Naive thymus-derived CD8-positive, alpha-beta T cell (primary cell): ENCODE data around the gene NENF. TPM values are rescaled to one million over a fixed set of nuclear protein-coding genes. Genes with fewer than 3 reads are reported as not detected.

Experiments
- ATAC-seq, 2 donors: fragments of 150-1000 bp; cut with Tn5 transposase in 1 of 2; sonication (Bioruptor Pico), chemical (Tn5 transposase) in 1 of 2; 1 replicate in 1 of 2; 2 replicates in 1 of 2; pipeline ENCODE4 v1.10.0; 2021; ENCODE audit warnings: mild to moderate bottlenecking in 2 of 2, moderate library complexity in 2 of 2
- POLR2A ChIA-PET: fragments of 350-600 bp; sonication (Branson Sonifier 250); formaldehyde crosslinking; loops from one replicate; lab custom pipeline; 2021; ENCODE audit warnings: antibody characterized with exemption; lab: Charles Lee
- DNase-seq, 10 donors: peaks; one replicate each; pipeline versions ENCODE4 v3.0.0 to v3.0.0-alpha.2; 2020 to 2022
- H3K27ac Mint-ChIP-seq, 10 donors: one replicate each; pipeline ENCODE4 v1.8.0; 2020 to 2022; ENCODE audit warnings: mild to moderate bottlenecking in 10 of 10, mixed read lengths in 10 of 10, moderate library complexity in 4 of 10, inconsistent platforms in 1 of 10
- H3K27me3 Mint-ChIP-seq, 5 donors: one replicate each; pipeline ENCODE4 v1.8.0; 2021 to 2022; ENCODE audit warnings: mixed read lengths in 5 of 5
- H3K36me3 Mint-ChIP-seq, 3 donors: one replicate each; pipeline ENCODE4 v1.8.0; 2020 to 2022; ENCODE audit warnings: mixed read lengths in 3 of 3, mild to moderate bottlenecking in 2 of 3, inconsistent platforms in 1 of 3
- H3K4me1 Mint-ChIP-seq, 4 donors: one replicate each; pipeline ENCODE4 v1.8.0; 2021 to 2022; ENCODE audit warnings: mixed read lengths in 4 of 4
- H3K4me3 Mint-ChIP-seq, 10 donors: one replicate each; pipeline ENCODE4 v1.8.0; 2020 to 2022; ENCODE audit warnings: mild to moderate bottlenecking in 10 of 10, mixed read lengths in 10 of 10, moderate library complexity in 6 of 10, inconsistent platforms in 1 of 10
- H3K9me3 Mint-ChIP-seq, 9 donors: one replicate each; pipeline ENCODE4 v1.8.0; 2020 to 2022; ENCODE audit warnings: mixed read lengths in 9 of 9, mild to moderate bottlenecking in 3 of 9, inconsistent platforms in 1 of 9, moderate library complexity in 1 of 9
- polyA plus RNA-seq, 3 donors: library from polyadenylated mRNA; unstranded; fragments of 300-500 nt; fragmentation: Illumina TruSeq; gene quantifications; one replicate each; pipeline ENCODE4 v1.2.3, GENCODE V29; 2021
- total RNA-seq, 8 experiments: library from RNA in 2 of 8; stranded (reverse) in 2 of 8; gene quantifications; one replicate each; pipeline ENCODE4 v1.2.3 and lab custom pipeline; 2021 to 2026

Gene NENF
- total and polyA plus RNA-seq, 5 experiments from 2014 or later = 21.5 to 68.0 (median 35.9) TPM

DNA sequence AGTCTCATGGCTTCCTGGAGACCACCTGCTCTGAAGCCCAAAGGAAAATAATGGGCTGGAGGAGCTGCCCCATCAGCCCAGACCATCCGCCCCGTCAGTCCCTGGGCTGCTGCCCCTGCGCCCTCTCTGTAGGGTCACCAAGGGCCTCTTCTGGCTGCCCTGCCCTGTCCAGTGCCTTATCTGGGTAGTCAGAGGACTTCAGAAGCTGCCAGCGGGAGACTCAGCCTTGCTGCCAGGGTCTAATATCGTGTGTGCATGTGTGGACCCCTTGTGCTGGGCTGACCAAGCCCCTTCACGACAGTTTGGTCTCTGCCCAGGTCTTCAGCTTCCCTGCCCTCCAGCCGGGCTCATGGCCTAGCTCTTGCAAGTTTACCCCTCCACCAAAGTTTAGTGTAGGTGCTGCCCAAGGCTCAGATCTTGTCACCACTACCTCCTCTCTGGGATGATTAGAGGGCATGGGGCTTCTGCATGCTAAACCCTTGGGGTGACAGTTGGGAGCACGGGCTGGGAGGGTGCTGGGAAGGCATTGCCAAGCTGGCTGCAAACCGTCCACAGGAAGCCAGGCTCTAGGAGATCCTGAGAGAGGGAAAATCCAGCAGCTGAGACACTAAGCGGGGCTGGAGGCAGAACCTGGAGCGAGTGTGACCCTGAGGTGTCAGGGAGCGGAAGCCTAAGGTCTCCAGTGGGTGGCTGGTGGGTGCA is 20.6 kb downstream of the NENF start:
- peak overlapping the region in 1 of 10 donors; percentile 33 for H3K27ac Mint-ChIP-seq
- H3K4me1 Mint-ChIP-seq = peaks cover 0 to 12% (median 1%) of the 10 kb centered on the region in 4 donors
- POLR2A ChIA-PET = interaction anchor here (0.6 kb wide), 1 partner anchor 276 kb away, joined by 4 read pairs; no protein-coding TSS in a partner anchor
- H3K4me3 Mint-ChIP-seq = no peak overlapping the region
- DNase-seq (no peak), ATAC-seq (no peak)
- H3K27me3 Mint-ChIP-seq = no peaks in the 10 kb centered on the region
- no peaks in the 10 kb centered on the region for H3K36me3 Mint-ChIP-seq
- no peaks in the 10 kb centered on the region for H3K9me3 Mint-ChIP-seq

- ATAC-seq = no peak
- no peak for DNase-seq
These were observed 22.0 kb downstream of the NENF start for GRCh38 chr1:212454741-212455140.

GRCh38 chr1:212455401-212455800 is 22.7 kb downstream of the NENF start:
- POLR2A ChIA-PET = interaction anchor here (0.9 to 1.6 kb wide), 2 partner anchors 388 to 775 kb away, joined by 3 to 6 read pairs; no protein-coding TSS in a partner anchor
- no peak for ATAC-seq
- no peaks in the 10 kb centered on the region for H3K36me3 Mint-ChIP-seq

More at GRCh38 chr1:212454741-212455140, 22.0 kb downstream of the NENF start:
- Mint-ChIP-seq H3K9me3 (no peaks in the 10 kb centered on the region), H3K4me3 (no peak overlapping the region), H3K27me3 (no peaks in the 10 kb centered on the region), H3K36me3 (no peaks in the 10 kb centered on the region), H3K27ac (peak overlapping the region in 1 of 10 donors; percentile 21), H3K4me1 (peaks cover 0 to 18% (median 5%) of the 10 kb centered on the region in 4 donors)
- POLR2A ChIA-PET = no interaction called here

GRCh38 chr1:212455803-212456528 is 23.2 kb downstream of the NENF start:
- H3K9me3 Mint-ChIP-seq = no peaks in the 10 kb centered on the region
- DNase-seq (peak; percentile 59 to 87 (median 76)), ATAC-seq (peak; percentile 67 to 90)
- no peak overlapping the region for H3K4me3 Mint-ChIP-seq
- POLR2A ChIA-PET = interaction anchor here (0.5 to 1.6 kb wide), 4 partner anchors 41 to 775 kb away, joined by 3 to 6 read pairs (median 4); partner anchors contain the start of gene PACC1
- H3K4me1 Mint-ChIP-seq = peaks cover 0 to 18% (median 5%) of the 10 kb centered on the region in 4 donors
- no peaks in the 10 kb centered on the region for H3K27me3 Mint-ChIP-seq
- H3K36me3 Mint-ChIP-seq = no peaks in the 10 kb centered on the region
- no peak overlapping the region for H3K27ac Mint-ChIP-seq

More at GRCh38 chr1:212455401-212455800, 22.7 kb downstream of the NENF start:
- no peak for DNase-seq
- H3K27me3 Mint-ChIP-seq = no peaks in the 10 kb centered on the region
- no peak overlapping the region for H3K4me3 Mint-ChIP-seq
- no peaks in the 10 kb centered on the region for H3K9me3 Mint-ChIP-seq
- peaks cover 0 to 18% (median 5%) of the 10 kb centered on the region in 4 donors for H3K4me1 Mint-ChIP-seq
- peak overlapping the region in 1 of 10 donors; percentile 21 for H3K27ac Mint-ChIP-seq

GRCh38 chr1:212457740-212458338 is 25.1 kb downstream of the NENF start:
- peak overlapping the region in 2 of 10 donors; percentile 60 to 84 for H3K27ac Mint-ChIP-seq
- H3K27me3 Mint-ChIP-seq = no peaks in the 10 kb centered on the region
- DNase-seq (peak in 7 of 10 donors; percentile 20 to 45 (median 36)), ATAC-seq (no peak)
- POLR2A ChIA-PET = interaction anchor here (0.5 kb wide), 1 partner anchor 35 kb away, joined by 4 read pairs; no protein-coding TSS in a partner anchor
- H3K4me3 Mint-ChIP-seq = no peak overlapping the region
- no peaks in the 10 kb centered on the region for H3K9me3 Mint-ChIP-seq
- H3K4me1 Mint-ChIP-seq = peaks cover 0 to 17% (median 5%) of the 10 kb centered on the region in 4 donors
- H3K36me3 Mint-ChIP-seq = no peaks in the 10 kb centered on the region

DNA sequence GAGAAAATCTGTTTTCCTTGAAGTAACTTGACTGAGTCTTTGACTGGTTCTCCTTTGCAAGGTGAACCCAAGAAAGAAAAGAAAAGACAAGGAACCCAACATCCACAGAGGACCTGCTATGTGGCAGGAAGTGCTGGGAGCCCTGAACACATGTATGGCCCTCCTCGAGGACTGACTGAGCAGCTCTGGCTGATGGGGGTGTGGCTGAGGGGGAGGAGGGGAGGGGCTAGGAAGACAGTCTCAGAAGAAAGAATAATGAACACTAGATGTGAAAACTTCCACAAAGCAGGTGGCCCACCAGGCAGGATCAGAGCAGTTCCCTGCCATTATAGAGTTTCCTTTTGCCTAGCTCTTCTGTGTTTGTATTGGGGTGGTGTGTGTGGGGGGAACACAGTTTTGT is 26.1 kb downstream of the NENF start:
- peaks cover 0 to 3% (median 0%) of the 10 kb centered on the region in 5 donors for H3K27me3 Mint-ChIP-seq
- no peak overlapping the region for H3K4me3 Mint-ChIP-seq
- POLR2A ChIA-PET = no interaction called here
- ATAC-seq (peak; percentile 42 to 54), DNase-seq (peak in 1 of 10 donors; percentile 17)
- no peaks in the 10 kb centered on the region for H3K9me3 Mint-ChIP-seq
- H3K27ac Mint-ChIP-seq = peak overlapping the region in 5 of 10 donors; percentile 5 to 84 (median 63)
- H3K4me1 Mint-ChIP-seq = peaks cover 0 to 12% (median 5%) of the 10 kb centered on the region in 4 donors
- no peaks in the 10 kb centered on the region for H3K36me3 Mint-ChIP-seq

DNA sequence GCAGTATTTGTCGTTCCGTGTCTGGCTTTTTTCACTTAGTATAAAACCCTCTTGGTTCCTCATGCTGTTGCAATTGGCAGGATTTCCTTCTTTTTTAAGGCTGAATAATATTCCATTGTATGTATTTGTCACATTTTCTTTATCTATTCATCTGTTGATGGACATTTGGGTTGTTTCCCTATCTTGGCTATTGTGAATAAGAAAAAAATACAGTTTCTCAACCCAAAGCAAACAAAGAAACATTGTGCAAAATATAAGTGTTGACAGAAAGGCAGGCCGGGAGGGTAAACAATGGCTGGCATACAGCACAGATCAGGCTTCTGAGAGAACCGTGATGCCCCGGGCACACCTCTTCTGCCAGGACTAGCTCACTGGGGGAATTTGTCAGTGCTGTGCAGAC is 26.9 kb downstream of the NENF start:
- Mint-ChIP-seq H3K4me3 (no peak overlapping the region), H3K36me3 (no peaks in the 10 kb centered on the region), H3K27ac (no peak overlapping the region), H3K9me3 (no peaks in the 10 kb centered on the region), H3K4me1 (peaks cover 0 to 12% (median 5%) of the 10 kb centered on the region in 4 donors), H3K27me3 (peaks cover 0 to 3% (median 0%) of the 10 kb centered on the region in 5 donors)
- no peak for DNase-seq
- no peak for ATAC-seq
- POLR2A ChIA-PET = no interaction called here

- POLR2A ChIA-PET = no interaction called here
- DNase-seq = no peak
- Mint-ChIP-seq H3K36me3 (no peaks in the 10 kb centered on the region), H3K4me1 (peaks cover 0 to 12% (median 5%) of the 10 kb centered on the region in 4 donors), H3K27ac (no peak overlapping the region), H3K27me3 (peaks cover 0 to 3% (median 0%) of the 10 kb centered on the region in 5 donors), H3K9me3 (no peaks in the 10 kb centered on the region), H3K4me3 (no peak overlapping the region)
- no peak for ATAC-seq
These were observed 27.7 kb downstream of the NENF start for GRCh38 chr1:212460376-212460775.

DNA sequence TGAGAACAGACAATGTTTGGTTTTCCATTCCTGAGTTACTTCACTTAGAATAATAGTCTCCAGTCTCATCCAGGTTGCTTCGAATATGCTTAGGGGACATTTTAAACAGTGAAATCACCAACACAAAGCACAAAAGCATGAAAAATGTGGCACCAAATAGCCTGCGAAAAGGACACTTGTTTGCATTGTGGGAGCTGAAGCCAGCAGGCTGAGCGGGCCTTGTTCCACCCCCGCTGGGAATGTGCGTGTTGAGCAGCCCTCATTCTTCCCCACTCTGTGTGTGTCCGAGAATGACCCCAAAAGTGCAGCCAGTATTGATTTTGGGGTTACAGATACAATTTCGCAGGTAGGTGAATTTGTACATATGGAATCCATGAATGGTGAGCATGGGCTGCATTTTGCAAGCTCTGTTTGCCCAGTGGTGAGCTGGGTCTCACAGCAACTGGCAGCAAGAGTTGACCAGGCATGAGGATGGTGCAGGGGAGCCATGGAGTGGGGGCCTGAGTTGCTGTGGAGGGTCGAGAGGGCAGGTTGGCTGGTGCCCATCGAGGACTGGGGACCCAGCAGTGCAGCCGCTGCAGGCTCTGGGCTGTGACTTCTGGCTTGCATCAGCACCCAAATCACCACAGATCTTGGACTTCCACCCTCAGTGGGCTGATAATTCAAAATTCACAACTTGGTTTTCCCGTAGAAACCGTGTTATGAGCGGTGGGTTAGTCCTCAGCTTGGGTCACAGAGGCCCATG is 29.4 kb downstream of the NENF start:
- peaks cover 0 to 4% (median 0%) of the 10 kb centered on the region in 5 donors for H3K27me3 Mint-ChIP-seq
- H3K27ac Mint-ChIP-seq = no peak overlapping the region
- DNase-seq = peak in 1 of 10 donors; percentile 26
- no peaks in the 10 kb centered on the region for H3K36me3 Mint-ChIP-seq
- H3K4me1 Mint-ChIP-seq = peaks cover 0 to 12% (median 4%) of the 10 kb centered on the region in 4 donors
- POLR2A ChIA-PET = interaction anchor here (0.6 kb wide), 1 partner anchor 176 kb away, joined by 3 read pairs; no protein-coding TSS in a partner anchor
- H3K4me3 Mint-ChIP-seq = no peak overlapping the region
- ATAC-seq = no peak
- H3K9me3 Mint-ChIP-seq = no peaks in the 10 kb centered on the region

- Mint-ChIP-seq H3K27ac (no peak overlapping the region), H3K4me1 (peaks cover 0 to 5% (median 1%) of the 10 kb centered on the region in 4 donors), H3K36me3 (no peaks in the 10 kb centered on the region), H3K27me3 (peaks cover 0 to 6% (median 0%) of the 10 kb centered on the region in 5 donors), H3K4me3 (no peak overlapping the region), H3K9me3 (no peaks in the 10 kb centered on the region)
- POLR2A ChIA-PET = no interaction called here
- DNase-seq = peak in 1 of 10 donors; percentile 19
- no peak for ATAC-seq
These were observed 31.0 kb downstream of the NENF start for GRCh38 chr1:212463565-212464285.

- Mint-ChIP-seq H3K27ac (no peak overlapping the region), H3K4me3 (no peak overlapping the region), H3K36me3 (no peaks in the 10 kb centered on the region), H3K27me3 (peaks cover 0 to 6% (median 1%) of the 10 kb centered on the region in 5 donors), H3K4me1 (peaks cover 0 to 2% (median 0%) of the 10 kb centered on the region in 4 donors), H3K9me3 (no peaks in the 10 kb centered on the region)
- ATAC-seq (no peak), DNase-seq (peak in 1 of 10 donors; percentile 21)
- POLR2A ChIA-PET = no interaction called here
These were observed 32.6 kb downstream of the NENF start for GRCh38 chr1:212465311-212465710.
